DMS79 treated with DMSO at 0.1 percent for 48 hours (cell line): Measurements from ENCODE around the gene VPS16.
"Not testable (repeated sequence)": the region's sequence is repeated elsewhere in the genome, so short reads cannot be mapped to it uniquely, and the experiment has no call there.

Experiments used
- DNase-seq: peaks from one replicate; lab custom pipeline; 2025; lab: John Stamatoyannopoulos, UW

Gene VPS16

DNA sequence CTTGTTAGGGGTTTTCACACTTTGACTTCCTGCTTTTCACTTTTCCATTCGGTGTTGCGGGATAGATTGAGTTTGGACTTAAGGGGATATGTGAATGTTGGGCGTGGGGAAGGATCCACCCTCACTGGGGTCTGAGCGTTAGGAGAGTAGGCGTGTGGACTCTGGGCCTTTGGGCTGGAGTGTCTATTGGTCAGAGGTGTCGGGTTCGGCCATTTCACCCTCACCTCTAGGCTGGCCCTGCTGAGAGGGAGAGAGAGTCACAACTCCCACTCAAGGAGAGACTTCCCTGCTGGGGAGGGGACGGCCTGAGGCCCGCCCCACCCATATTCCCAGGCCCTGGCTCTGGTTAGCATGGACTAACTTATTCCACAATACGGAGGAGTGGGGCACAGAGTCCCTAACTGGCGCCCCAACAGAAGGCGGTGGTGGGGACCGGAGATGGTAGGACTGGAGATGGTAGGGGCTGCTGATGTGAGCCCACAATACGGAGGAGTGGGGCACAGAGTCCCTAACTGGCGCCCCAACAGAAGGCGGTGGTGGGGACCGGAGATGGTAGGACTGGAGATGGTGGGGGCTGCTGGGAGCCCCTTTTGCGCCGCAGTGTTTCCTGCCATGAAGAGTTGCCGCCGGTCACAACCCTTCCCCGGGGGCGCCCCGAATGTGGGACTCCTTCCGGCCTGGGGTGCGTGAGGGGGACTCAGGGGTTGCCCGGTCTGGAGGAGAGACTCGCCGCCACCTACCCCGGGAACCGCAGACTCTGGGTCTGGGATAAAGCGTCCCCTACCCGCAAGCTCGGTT, 31.3 kb downstream of the VPS16 start:
- DNase-seq = no peak

DNA sequence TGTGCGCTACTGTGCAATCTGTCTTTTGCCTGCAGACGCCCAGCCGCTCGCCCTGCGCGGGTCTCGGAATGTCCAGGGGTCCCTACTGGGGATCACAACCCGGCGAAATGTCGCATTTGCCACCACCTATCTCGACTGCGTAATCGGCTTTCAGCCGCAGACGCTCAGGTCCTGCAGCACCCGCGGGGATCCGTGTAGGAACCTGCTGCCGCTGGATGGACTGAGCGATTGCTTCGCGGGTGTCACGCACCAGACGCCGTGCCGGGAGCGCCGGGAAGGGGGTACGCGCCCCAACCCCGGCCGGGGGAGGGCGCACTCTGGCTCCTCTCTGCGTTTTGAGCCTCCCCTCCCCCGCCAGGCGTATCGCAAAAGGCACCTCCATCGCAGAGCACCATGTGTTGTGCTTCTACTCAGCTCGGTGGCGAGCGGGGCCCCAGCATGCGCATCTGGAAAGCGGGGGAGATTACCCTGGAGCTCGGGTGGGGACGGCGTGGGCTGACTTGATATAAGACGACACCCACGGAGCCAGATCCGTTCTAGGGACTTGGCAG, 32.0 kb downstream of the VPS16 start:
- DNase-seq = peak; percentile 31

DNA sequence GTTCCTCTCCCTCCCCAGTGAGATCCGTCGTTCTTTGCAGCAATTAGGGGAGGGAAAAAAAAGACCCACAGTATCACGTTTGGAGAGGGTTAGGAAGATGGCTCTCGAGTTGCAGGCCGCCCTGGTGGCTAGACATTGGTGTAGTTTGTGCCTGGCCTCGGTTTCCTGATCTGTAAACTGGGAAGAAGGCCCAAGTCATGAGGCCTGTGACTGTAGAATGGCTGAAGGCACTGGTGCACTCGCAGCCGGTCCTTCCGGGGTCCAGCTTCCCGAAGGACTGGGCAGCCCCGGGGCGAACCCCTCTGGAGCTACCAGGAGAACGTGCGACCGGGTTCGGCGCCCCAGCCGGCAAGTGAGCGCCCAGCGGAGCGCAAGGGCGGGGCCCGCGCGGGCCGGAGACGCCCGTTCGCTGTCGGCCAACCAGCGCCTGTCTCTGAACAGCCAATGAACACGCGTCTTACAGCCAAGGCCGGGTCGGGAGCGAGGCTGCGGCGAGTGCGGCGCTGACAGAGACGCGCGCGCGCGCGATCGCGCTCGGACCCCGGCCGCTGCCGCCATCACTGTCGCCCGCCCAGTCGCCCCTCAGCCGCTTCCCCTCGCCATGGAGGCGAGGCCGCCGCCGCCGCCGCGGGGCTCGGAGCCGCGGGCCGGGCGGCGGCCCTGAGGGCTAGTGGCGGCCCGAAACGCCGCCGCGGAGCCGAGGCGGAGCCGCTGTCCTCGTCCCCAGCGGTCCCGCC, 32.6 kb downstream of the VPS16 start, which contains the start of gene PTPRA:
TSS of gene PTPRA (plus strand) at position 472 of the 737 bp plus-strand sequence. CDS start 90,797 bp downstream, outside the sequence.
- peak; percentile 65 for DNase-seq

DNA sequence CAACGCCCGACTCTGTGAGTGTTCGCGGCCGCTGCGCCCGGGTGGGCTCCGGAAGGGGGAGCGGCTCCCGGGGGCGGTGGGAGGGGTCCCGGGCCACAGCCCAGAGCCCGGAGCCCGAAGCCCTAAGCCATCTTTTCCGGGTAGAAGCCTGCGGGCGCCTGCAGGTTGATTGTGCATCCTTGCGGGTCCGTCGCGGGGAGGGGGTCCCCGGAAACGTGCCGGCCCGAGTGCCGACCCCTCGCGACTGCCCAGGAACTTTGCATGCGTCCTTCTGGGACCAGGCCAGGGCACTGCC, 33.1 kb downstream of the VPS16 start:
- peak; percentile 20 for DNase-seq

DNA sequence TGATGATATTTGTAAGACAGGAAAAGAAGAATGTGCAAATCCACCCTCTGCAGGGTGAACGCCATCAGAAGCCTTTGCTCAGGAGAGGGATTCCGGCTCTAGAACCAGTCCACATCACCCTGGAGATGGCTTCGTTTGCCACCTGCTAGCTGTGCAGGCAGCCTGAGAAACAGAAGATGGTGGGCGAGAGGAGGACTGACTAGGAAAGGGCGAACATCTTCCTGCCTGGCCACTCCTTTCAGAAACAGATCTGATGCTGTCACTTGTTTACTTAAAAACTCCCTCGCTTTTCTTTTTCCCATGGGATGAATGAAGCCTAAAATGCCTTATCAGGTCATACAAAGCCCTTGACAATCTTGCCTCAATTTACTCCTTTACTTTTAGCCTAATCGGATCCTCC, 33.9 kb downstream of the VPS16 start:
- peak; percentile 2 for DNase-seq

DNA sequence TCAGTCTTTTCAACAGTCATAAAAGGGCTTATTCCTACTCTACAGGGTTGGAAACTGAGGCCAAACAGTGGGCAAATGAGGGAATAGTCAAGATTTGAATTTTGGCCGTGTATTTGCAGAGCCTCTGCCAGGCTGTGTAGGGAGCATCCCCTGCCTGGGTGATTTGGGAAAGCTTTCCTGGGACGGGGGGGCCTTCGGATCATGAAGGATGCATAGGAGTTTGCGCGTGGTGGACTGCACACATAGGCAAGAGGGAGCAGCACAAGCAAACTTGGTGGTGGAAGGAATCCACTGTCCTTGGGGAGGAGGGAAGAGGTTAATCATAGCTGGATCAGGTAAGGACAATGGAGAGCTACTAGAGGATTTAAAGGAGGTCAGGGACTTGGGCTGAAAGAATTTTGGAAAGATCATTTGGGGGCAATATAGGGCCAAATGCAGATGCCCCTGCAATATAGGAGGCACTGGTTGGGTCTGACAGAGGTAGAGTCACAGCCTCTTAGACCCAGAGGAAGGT, 35.2 kb downstream of the VPS16 start:
- DNase-seq = no peak

DNA sequence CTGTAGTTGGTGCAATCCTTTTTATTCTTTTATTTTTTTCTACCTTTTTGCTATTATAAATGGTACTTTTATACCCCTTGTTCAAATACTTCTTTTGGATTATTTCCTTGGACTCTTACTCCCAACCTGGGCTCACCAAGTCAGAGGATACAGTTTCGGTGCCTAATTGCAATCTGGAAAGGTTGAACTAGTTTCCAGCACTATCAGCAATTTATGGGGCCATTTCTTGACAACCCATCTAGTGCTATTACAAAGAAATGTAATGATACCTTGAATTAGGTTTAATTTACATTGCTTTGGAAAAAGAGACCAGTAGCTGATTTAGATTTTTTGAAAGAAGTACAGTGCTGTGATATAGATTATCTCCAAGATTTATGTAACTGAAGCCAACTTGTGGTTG, 38.0 kb downstream of the VPS16 start:
- no peak for DNase-seq

DNA sequence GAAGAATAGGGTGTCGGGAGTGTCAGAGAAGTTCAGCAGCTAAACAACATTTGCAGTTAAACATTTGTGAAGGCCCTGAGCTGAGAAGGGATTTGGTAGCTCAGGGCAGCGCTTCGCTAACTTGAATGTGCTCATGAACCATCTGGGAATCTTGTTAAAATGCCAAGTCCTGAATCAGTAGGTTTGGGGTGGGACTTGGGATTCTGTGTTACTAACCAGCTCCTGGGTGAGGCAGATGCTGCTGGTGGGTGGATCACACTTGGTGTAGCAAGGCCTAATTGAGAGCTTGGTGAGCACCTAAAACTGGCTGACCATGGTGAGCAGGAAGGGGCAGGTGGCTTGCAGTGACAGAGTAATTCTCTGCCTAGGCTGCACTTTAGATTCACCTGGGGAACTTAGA, 38.6 kb downstream of the VPS16 start:
- no peak for DNase-seq

DNA sequence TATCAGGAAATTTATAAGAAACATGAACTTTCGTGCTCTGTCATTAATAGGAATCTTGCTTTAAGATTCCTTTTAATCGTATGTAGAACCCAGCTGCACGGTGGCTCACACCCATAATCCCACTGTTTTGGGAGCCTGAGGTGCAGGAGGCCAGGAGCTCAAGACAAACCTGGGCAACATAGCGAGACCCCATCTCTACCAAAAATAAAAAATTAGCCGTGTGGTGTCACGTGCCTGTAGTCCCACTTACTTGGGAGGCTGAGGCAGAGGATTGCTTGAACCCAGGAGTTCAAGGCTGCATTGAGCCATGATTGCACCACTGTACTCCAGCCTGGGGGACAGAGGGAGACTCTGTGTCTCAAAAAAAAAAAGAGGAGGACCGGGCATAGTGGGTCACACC, 40.1 kb downstream of the VPS16 start:
- no peak for DNase-seq

DNA sequence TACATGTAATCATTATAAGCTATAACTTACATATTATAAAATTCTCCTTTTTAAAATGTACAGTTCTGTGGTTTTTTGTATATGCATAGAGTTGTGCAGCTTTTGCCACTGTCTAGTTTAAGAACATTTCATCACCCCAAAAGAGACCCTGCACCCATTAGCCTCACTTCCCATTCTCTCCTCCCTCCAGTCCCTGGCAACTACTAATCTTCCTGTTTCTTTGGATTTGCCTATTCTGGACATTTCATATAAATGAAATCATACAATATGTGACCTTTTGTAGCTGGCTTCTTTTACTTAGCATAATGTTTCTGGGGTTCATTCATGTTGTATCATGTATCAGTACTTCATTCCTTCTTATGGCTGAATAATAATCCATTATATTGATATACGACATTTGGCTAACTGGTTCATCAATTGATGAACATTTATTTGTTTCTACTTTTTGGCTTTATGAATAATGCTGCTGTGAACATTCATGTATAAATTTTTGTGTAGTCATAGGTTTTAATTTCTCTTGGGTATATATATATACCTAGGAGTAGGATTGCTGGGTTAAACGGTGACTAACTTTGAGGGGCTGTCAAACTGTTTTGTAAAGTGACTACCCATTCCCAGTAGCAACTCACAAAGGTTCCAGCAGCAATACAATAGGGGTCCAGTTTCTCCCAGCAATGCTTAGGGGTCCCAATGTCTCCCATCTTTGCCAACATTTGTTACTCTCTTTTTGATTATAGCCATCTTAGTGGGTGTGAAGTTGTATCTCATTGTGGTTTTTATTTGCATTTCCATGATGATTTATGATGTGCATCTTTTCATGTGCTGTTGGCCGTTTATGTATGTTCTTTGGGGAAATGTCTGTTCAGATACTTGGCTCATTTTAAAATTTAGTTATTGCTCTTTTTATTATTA, 43.4 kb downstream of the VPS16 start:
- no peak for DNase-seq

DNA sequence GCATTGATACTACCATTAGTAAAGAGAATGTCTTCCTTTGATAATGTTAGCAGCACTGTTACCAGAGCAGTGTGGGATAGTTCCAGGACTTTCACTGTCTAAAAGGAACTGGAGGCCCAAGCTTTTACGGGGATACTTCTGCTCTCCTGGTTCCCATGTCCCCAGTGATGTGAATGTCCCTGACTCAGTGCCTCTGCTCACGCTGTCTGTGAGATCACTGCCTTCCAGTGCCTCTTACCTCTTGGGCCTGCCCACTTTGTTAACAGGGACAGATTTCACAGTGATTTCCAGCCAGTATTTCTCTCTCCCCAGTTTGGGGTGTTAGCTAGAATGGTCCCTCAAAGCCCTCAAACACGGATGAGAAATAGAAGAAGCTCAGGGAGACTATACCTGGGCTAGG, 47.2 kb downstream of the VPS16 start:
- DNase-seq = no peak

DNA sequence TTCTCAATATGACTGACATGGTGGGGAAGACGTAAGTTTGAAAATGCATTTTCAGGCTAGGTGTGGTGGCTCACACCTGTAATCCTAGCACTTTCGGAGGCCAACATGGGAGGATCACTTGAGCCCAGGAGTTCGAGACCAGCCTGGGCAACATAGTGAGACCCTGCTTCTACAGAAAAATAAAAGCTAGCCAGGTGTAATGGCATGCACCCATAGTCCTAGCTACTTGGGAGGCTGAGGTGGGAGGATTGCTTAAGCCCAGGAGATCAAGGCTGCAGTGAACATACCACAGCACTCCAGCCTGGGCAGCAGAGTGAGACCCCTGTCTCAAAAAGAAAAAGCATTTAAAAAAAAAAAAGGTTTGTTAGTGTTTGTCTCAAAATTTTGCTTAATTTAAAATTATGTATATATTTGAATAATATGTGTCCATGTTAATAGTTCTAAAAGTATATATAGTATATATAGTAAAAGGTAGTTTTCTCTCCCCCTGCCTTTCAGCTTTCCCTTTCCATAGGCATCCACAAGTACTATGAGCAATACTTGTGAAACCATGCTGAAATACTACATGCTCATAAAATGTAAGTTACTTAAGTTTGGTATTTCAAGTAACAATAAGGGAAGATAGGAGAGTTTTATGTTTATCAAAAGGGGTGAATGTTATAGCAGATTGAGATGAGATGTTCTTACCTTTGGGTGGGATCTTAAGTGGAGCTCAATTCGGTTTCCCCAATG, 47.8 kb downstream of the VPS16 start:
- DNase-seq = no peak

DNA sequence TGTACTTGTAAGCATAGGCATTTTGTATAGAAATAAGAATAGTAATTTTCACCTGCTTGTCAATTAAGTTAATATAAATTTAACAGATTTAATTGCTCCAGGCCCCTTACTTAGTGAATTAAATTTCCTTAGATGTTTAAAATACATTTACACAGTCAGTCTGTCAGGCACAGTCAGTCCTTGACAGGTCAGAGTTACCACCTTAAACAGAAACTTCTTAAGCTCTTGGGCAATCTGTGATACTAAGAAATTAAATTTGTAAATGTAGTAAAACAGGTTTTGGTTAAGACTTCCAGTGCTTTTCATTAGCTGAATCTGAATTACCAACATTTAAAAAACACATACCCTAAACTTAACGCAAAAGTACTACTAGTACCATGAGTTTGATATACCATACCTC, 48.7 kb downstream of the VPS16 start:
- DNase-seq = no peak

DNA sequence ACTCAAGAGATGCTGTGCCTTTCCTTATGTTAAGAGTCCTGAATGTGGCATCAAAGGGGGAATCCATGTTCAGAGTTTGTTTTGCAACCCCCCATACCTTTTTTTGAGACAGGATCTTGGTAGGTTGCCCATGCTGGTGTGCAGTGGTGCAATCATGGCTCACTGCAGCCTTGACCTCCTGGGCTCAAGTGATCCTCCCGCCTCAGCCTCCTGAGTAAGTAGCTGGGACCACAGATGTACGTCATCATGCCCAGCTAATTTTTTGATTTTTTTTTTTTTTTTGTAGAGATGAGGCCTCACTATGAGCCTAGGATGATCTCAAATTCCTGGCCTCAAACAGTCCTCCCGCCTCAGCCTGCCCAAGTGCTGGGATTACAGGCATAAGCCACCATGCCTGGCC, 49.3 kb downstream of the VPS16 start:
- DNase-seq = no peak

DNA sequence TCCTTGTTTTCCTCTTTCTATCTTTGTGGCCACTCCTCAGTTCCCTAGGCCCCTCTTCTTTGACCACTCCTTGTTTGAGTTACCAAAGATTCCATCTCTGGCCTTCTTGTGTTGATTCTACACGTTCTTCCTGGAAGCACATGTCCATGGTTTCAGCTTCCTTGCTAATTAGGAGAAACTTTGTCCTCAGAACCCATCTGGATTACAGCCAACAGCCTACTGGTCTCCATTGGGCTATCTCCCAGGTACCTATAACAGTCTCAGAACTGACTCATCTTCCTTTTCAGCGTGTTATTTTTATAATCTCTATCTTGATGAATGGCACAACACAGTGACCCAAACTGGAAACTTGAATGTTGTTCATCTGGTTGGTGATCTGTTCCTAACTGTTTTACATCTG, 50.2 kb downstream of the VPS16 start:
- DNase-seq = no peak

DNA sequence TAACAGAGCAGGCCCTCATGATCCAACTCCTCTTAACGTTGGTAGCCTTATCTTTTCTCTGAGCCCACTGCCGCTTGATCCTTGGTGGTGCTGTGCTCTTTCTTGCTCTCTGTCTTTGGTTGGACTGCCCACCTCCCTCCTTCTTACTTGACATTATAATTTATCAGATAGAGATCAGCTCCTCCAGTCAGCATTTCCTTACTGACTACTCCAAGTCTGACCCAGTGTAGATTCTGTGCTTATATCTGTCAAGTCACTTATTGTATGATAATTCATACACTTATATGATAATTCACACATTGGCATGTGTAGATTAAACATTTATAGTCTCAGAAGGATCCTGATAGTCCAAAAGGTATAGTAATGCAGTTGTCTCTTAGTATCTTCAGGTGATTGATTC, 50.8 kb downstream of the VPS16 start:
- no peak for DNase-seq

DNA sequence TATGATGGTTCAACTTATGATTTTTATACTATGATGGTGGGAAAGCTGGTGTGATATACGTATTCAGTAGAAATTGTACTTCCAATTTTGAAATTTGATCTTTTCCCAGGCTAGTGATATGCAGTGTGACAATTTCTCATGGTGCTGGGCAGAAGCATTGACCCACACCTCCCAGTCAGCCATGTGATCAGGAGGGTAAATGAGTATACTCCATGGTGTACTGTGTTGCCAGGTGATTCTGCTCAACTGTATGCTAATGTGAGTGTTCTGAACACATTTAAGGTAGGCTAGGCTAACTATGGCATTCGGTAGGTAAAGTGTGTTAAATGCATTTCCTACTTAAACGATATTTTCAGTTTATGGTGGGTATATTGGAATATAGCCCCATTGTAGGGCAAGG, 51.8 kb downstream of the VPS16 start:
- no peak for DNase-seq

DNA sequence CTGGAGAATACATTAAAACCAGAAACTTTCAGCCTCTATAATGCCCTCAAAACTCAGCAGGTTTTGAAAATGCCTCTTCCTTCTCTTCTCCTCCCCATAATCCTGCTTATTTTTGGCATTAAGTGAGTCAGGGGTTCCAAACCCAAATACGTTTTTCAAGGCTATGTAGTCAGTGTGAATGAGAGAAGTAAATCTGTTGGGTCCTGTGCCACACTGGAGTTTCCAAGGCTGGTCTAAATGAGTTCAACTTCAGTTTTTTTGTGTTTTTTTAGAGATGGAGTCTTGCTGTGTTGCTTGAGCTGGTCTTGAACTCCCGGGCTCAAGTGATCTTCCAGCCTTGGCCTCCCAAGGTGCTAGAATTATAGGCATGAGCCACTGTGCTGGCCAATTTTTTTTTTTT, 53.7 kb downstream of the VPS16 start:
- DNase-seq = no peak

DNA sequence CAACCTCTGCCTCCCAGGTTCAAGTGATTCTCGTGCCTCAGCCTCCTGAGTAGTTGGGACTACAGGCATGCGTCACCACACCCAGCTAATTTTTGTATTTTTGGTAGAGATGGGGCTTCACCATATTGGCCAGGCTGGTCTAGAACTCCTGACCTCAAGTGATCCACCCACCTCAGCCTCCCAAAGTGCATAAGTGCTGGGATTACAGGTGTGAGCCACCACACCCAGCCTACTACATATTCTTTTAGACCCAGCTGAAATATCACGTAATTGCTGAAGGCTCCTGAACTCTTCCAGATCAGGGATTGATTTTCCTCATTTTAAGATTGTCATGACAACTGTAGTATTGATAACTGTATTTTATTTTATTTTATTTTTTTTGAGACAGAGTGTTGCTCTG, 54.6 kb downstream of the VPS16 start:
- DNase-seq = not testable (repeated sequence)

DNA sequence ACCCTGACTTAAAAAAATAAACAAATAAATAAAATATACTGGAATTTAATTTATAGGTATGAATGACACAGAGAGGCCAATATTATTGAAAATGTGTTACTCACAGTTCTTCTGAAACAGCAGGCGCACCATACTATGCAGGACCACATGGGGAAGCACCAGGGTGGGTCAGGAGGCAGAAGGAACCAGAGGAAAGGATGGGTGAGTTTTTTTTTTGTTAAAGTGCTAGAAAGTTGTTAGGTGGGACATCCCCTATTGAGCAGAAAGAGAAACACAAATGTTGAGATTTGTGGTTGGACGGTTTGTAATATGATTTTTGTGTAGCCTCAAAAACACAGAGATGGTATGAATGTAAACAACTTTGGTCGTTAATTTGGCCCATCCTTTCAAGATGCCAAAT, 58.7 kb downstream of the VPS16 start:
- no peak for DNase-seq

DNA sequence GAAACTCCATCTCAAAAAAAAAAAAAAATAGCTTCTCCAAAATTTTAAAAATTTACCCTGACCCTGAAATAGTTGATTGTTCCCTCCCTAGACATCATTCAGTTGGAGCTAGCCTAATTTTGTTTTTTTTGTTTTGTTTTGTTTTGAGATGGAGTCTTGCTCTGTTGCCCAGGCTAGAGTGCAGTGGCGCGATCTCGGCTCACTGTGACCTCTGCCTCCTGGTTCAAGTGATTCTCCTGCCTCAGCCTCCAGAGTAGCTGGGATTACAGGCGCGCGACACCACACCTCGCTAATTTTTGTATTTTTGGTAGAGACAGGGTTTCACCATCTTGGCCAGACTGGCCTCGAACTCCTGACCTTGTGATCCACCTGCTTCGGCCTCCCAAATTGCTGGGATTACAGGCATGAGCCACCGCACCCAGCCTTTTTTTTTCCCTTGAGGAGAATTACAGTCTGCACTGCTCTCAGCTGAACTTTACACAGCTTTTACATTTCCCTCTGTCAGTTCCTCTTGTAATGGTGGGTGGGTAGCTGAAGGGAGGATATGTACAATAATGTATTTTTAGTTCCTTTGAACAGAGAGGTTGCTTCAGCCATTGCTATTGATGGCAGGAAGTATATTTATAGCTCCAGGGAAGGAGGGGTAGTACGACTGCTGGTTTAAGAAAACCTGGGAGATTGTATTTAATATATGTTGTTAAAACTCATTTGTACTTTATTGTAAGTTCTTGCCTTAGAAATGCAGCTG, 60.5 kb downstream of the VPS16 start:
- no peak for DNase-seq
